Activated T-cell treated with anti-CD3 and anti-CD28 coated beads for 48 hours (primary cell): ENCODE results near the gene IGSF21.

ENCODE experiments used
- DNase-seq: peaks from one replicate; pipeline ENCODE4 v3.0.0-alpha.2; 2020; ENCODE audit warnings: low read depth

Gene IGSF21

DNA sequence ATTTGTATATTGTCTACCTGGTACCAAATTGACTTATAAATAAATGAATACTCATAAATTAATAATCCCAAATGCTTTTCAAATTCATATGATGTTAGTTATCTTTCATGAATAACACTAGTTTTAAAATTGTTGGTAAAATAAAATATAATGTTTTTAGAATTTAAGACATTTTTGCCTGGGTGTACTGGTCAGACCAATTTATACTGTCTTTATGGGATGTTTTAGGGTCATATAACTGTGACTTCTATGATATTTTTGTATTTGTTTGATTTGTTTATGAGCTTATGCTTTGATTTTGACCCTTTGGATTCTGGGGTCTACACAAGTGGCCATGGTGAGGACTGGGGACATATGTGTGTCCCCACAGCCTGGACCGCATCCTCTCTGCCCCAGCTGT, 319.0 kb downstream of the IGSF21 start:
- DNase-seq = no peak
